C4-2B (cell line): Measurements from ENCODE around the gene MALRD1.

Experiments
- CTCF ChIP-seq: fragments of 450-650 bp; conservative IDR thresholded peaks from 2 replicates; pipeline ENCODE4 v1.5.1; 2017; ENCODE audit warnings: mild to moderate bottlenecking
- ZFX ChIP-seq: fragments of 450-650 bp; IDR thresholded peaks from 2 replicates; pipeline ENCODE4 v1.6.1; 2017

DNA sequence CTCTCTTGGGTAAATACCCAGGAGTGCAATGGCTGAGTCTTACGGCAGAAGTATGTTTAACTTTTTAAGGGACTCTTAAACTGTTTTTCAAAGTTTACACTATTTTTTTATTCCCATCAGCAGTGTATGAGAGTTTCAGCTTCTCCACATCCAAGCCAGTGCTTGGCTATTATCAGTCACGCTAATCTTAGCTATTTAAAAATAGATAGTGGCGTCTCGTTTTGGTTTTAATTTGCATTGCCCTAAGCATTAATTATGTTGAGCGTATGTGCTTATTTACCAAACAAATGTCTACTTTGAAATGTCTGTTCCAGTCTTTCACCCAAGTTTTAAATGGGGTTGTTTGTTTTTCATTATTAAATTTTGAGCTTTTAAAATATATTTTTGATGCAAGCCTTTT, 164.0 kb downstream of the MALRD1 start:
- TF ChIP-seq CTCF = no peak
- no peak for TF ChIP-seq ZFX
